GM23248 (cell line): ENCODE data around the gene ZBTB2. TPM values are rescaled to one million over a fixed set of nuclear protein-coding genes. Genes with fewer than 3 reads are reported as not detected.

ENCODE experiments used
- DNase-seq: peaks from one replicate; pipeline ENCODE4 v3.0.0-alpha.2; 2015
- H2AFZ ChIP-seq: fragments of 200-600 bp; sonication (generic); 2 replicates; pipeline ENCODE4 v1.6.1; 2016; ENCODE audit warnings: antibody characterized with exemption
- H3F3A ChIP-seq: fragments of 200-600 bp; sonication (generic); 2 replicates; pipeline ENCODE4 v1.6.1; 2016; ENCODE audit warnings: mild to moderate bottlenecking, antibody characterized with exemption, mixed run types; ENCODE audit not compliant: insufficient read depth
- H3K27ac ChIP-seq: fragments of 200-600 bp; sonication (generic); 2 replicates; pipeline ENCODE4 v1.5.1; 2016; ENCODE audit warnings: mild to moderate bottlenecking
- H3K27me3 ChIP-seq: fragments of 200-600 bp; sonication (generic); replicated peaks from 2 replicates; pipeline ENCODE4 v1.6.1; 2016; ENCODE audit warnings: mild to moderate bottlenecking; ENCODE audit not compliant: insufficient read depth
- H3K36me3 ChIP-seq: fragments of 200-600 bp; sonication (generic); 2 replicates; pipeline ENCODE4 v1.6.1; 2016; ENCODE audit warnings: low read depth, mild to moderate bottlenecking
- H3K4me1 ChIP-seq: fragments of 200-600 bp; sonication (generic); 2 replicates; pipeline ENCODE4 v1.6.1; 2016; ENCODE audit warnings: mild to moderate bottlenecking; ENCODE audit not compliant: insufficient read depth
- H3K4me2 ChIP-seq: fragments of 200-600 bp; sonication (generic); one replicate; pipeline ENCODE4 v1.6.1; 2016; ENCODE audit warnings: mild to moderate bottlenecking; ENCODE audit not compliant: unreplicated experiment
- H3K4me3 ChIP-seq: fragments of 200-600 bp; sonication (generic); 2 replicates; pipeline ENCODE4 v1.5.1; 2016; ENCODE audit warnings: mild to moderate bottlenecking
- H3K79me2 ChIP-seq: fragments of 200-600 bp; sonication (generic); 2 replicates; pipeline ENCODE4 v1.6.1; 2016; ENCODE audit warnings: mild to moderate bottlenecking; ENCODE audit not compliant: insufficient read depth
- H3K9ac ChIP-seq: fragments of 200-600 bp; sonication (generic); 2 replicates; pipeline ENCODE4 v1.6.1; 2016; ENCODE audit warnings: mild to moderate bottlenecking
- H3K9me2 ChIP-seq: fragments of 200-600 bp; sonication (generic); 2 replicates; pipeline ENCODE4 v1.6.1; 2016; ENCODE audit warnings: mixed run types, mild to moderate bottlenecking, moderate library complexity; ENCODE audit not compliant: insufficient read depth
- H3K9me3 ChIP-seq: fragments of 200-600 bp; sonication (generic); one replicate; pipeline ENCODE4 v1.6.1; 2017; ENCODE audit warnings: low read depth
- H4K20me1 ChIP-seq: fragments of 200-600 bp; sonication (generic); 2 replicates; pipeline ENCODE4 v1.6.0; 2016; ENCODE audit not compliant: insufficient read depth
- EZH2 ChIP-seq: fragments of 200-600 bp; sonication (generic); IDR thresholded peaks from 2 replicates; pipeline ENCODE4 v1.6.1; 2018; ENCODE audit warnings: antibody characterized with exemption, mild to moderate bottlenecking; ENCODE audit not compliant: insufficient read depth, poor library complexity, severe bottlenecking
- EZH2phosphoT487 ChIP-seq: fragments of 200-600 bp; sonication (generic); IDR thresholded peaks from 2 replicates; pipeline ENCODE4 v1.6.1; 2018; ENCODE audit warnings: antibody characterized with exemption, moderate library complexity, mild to moderate bottlenecking, low read depth; ENCODE audit not compliant: insufficient read depth
- WGBS, 2 experiments: methylation state at CpG; one replicate each; pipeline ENCODE4 v1.1.6; 2015 to 2017; ENCODE audit warnings: low lambda C conversion rate in 2 of 2, low coverage in 1 of 2; ENCODE audit errors: missing lambda C conversion rate in 2 of 2; 5-methylcytosine and 5-hydroxymethylcytosine counted together
- in situ Hi-C: fragments of 300-500 bp; cut with MboI; formaldehyde crosslinking; loops from 2 replicates; pipeline ENCODE4 v1.15.0; 2020
- polyA plus RNA-seq: library from polyadenylated mRNA; unstranded; fragments of >200 nt; fragmentation: Nextera tagmentation; extraction: Ambion mirVana; gene quantifications from 2 replicates; pipeline ENCODE4 v1.2.1, GENCODE V29; 2016
- total RNA-seq: library from RNA; depleted of rRNA; stranded (reverse); fragments of >200 nt; shearing (Covaris generic); gene quantifications from 2 replicates; pipeline ENCODE4 v1.2.3, GENCODE V29; 2014

Gene ZBTB2
- total and polyA plus RNA-seq, 2 experiments from 2014 or later = 9.7 to 11.6 TPM

DNA sequence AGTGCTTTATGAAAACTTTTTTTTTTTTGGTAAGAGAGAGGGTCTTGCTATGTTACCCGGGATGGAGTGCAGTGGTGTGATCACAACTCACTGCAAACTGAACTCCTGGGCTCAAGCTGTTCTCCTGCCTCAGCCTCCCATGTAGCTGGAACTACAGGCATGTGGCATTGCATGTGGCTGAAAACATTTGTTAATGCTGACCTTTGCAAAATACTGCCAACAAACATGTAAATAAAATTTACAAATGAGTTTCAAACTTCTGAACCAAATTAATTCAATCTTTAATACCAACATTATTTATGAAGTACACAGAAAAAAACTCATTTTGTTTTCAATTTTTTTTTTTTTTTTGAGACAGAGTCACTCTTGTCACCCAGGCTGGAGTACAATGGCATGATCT, 26.1 kb upstream of the ZBTB2 start:
- no peaks in the 10 kb centered on the region for H4K20me1 ChIP-seq
- no peaks in the 10 kb centered on the region for H3K9me2 ChIP-seq
- no peak overlapping the region for H3K4me3 ChIP-seq

DNA sequence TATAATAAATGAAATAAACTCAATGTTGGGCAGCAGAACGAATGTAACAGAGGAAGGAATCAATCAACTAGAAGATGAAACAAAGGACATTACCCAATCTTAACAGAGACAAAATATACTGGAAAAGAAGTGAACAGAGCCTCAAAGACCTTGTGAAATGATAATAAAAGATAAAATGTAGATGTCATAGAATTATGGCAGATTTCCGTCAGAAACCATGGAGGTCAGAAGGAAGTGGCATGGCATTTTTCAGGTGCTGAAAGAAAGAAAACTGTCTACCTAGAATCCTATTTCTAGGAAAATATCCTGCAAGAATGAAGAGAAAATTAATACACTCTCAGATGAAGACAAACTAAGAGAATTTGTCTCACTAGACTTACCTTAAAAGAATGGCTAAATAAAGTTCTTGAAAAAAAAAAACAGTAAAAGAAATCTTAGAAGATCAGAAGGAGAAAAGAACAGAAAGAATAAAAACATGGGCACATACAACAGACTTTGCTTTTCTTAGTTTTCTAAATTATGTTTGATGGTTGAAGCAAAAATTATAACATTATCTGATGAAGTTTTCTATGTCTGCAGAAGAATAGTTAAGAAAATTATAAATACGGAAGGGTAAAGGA, 23.4 kb upstream of the ZBTB2 start:
- Histone ChIP-seq H3K4me3 (no peak overlapping the region), H3F3A (peaks cover 22% of the 10 kb centered on the region), H3K9me2 (no peaks in the 10 kb centered on the region), H2AFZ (no peak overlapping the region), H3K27me3 (no peaks in the 10 kb centered on the region), H3K79me2 (peaks cover 15% of the 10 kb centered on the region; the same call in 1 of the 2 replicates), H3K9me3 (no peaks in the 10 kb centered on the region), H3K9ac (no peak overlapping the region), H3K27ac (no peak overlapping the region), H4K20me1 (no peaks in the 10 kb centered on the region), H3K36me3 (peaks cover 60% of the 10 kb centered on the region), H3K4me1 (no peaks in the 10 kb centered on the region), H3K4me2 (no peak overlapping the region)
- 95 to 99% methylated on average over 3 of the region's 3 CpGs for WGBS, 2 experiments
- in situ Hi-C loops = no loop called here
- no peak for DNase-seq
- TF ChIP-seq EZH2 (no peak), EZH2phosphoT487 (no peak)

More for the DNA sequence above, 26.1 kb upstream of the ZBTB2 start:
- no peaks in the 10 kb centered on the region for H3K9me3 ChIP-seq
- H3K9ac ChIP-seq = no peak overlapping the region
- 90 to 100% methylated on average over 1 of the region's 1 CpG for WGBS, 2 experiments
- TF ChIP-seq EZH2 (no peak), EZH2phosphoT487 (no peak)
- DNase-seq = no peak
- H3K27ac ChIP-seq = no peak overlapping the region
- no peaks in the 10 kb centered on the region for H3K27me3 ChIP-seq
- H3F3A ChIP-seq = peaks cover 32% of the 10 kb centered on the region
- H2AFZ ChIP-seq = no peak overlapping the region
- peaks cover 56% of the 10 kb centered on the region for H3K36me3 ChIP-seq
- H3K4me2 ChIP-seq = no peak overlapping the region
- H3K4me1 ChIP-seq = no peaks in the 10 kb centered on the region
- peaks cover 8% of the 10 kb centered on the region; the same call in 1 of the 2 replicates for H3K79me2 ChIP-seq
- in situ Hi-C loops = no loop called here

DNA sequence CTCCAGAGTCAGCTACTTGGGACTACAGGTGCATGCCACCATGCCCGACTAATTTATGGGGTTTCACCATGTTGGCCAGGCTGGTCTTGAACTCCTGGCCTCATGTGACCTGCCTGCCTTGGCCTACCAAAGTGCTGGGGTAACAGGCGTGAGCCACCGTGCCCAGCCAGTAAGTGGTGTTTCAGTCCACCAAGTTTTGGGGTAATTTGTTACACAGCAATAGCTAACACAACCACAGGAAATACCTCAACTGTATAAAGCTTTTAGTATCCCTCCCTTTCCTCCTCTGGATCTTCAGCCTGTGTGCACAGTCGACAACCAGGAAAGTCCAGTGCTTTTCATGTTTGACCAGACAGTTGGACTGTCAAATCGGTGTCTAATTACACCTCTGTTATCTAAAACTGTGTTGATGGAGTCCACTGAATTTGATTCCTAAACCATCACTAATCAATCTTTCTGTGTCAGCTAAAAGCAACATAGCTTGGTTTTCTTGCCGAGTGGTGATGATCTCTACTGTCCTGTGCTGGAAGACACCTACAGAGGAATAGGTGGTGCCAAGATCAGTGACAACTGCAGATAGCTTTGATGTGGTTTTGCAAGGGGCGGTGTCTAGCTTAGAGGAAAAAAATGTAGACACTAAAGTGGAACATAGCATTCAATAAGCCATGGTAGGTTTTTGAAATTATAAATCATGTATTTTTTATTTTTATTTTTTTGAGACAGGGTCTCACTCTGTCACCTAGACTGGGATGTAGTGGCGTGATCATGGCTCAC, 22.2 kb upstream of the ZBTB2 start:
- no peak for DNase-seq
- TF ChIP-seq EZH2 (no peak), EZH2phosphoT487 (no peak)
- H3K4me1 ChIP-seq = no peaks in the 10 kb centered on the region
- H3K27ac ChIP-seq = no peak overlapping the region
- no peaks in the 10 kb centered on the region for H4K20me1 ChIP-seq
- H2AFZ ChIP-seq = no peak overlapping the region
- H3K9ac ChIP-seq = no peak overlapping the region
- H3K4me3 ChIP-seq = no peak overlapping the region
- H3K79me2 ChIP-seq = peaks cover 25% of the 10 kb centered on the region
- H3K9me2 ChIP-seq = no peaks in the 10 kb centered on the region
- H3F3A ChIP-seq = peaks cover 22% of the 10 kb centered on the region
- H3K27me3 ChIP-seq = no peaks in the 10 kb centered on the region
- H3K36me3 ChIP-seq = peaks cover 65% of the 10 kb centered on the region
- in situ Hi-C loops = no loop called here
- H3K4me2 ChIP-seq = no peak overlapping the region
- 86 to 89% methylated on average over 8 of the region's 8 CpGs for WGBS, 2 experiments
- H3K9me3 ChIP-seq = no peaks in the 10 kb centered on the region

DNA sequence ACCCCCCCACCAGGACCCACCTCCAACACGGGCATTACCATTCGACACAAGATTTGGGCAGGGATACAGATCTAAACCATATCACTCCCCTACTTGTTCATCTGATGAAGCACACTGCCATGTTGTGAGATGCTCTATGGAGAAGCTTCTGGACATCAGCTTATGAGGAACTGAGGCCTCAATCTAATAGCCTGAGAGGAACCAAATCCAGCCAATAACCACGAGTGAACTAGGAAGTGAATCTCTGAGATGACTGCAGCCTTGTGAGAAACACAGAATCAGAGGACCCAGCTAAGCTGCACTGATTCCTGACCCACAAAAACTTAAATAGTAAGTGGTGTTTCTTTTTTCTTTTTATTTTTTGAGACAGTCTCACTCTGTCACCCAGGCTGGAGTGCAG, 21.6 kb upstream of the ZBTB2 start:
- Histone ChIP-seq H3K36me3 (peaks cover 71% of the 10 kb centered on the region), H3K9ac (no peak overlapping the region), H3F3A (peaks cover 24% of the 10 kb centered on the region), H2AFZ (no peak overlapping the region), H3K4me1 (no peaks in the 10 kb centered on the region), H3K4me3 (no peak overlapping the region), H4K20me1 (no peaks in the 10 kb centered on the region), H3K4me2 (no peak overlapping the region), H3K9me3 (no peaks in the 10 kb centered on the region), H3K27ac (no peak overlapping the region), H3K9me2 (no peaks in the 10 kb centered on the region), H3K27me3 (no peaks in the 10 kb centered on the region), H3K79me2 (peaks cover 30% of the 10 kb centered on the region)
- TF ChIP-seq EZH2 = no peak
- TF ChIP-seq EZH2phosphoT487 = no peak
- 85 to 88% methylated on average over 3 of the region's 3 CpGs for WGBS, 2 experiments
- no peak for DNase-seq
- in situ Hi-C loops = no loop called here
